ENCODE results near the gene NDUFA5. TPM values are rescaled to one million over a fixed set of nuclear protein-coding genes. Genes with fewer than 3 reads are reported as not detected.

The NDUFA5 gene
- total RNA-seq, 4 donors from 2014 or later, result 22.5 to 56.6 (median 33.5) TPM

- H3K4me1 ChIP-seq, result no peaks in the 10 kb centered on the region
- no peak overlapping the region for H3K27ac ChIP-seq
- H3K27me3 ChIP-seq, result no peaks in the 10 kb centered on the region
- TF ChIP-seq CTCF (IDR thresholded peaks at IDR 0.05) (no peak), POLR2A (IDR thresholded peaks at IDR 0.05) (no peak), EP300 (IDR thresholded peaks at IDR 0.05) (no peak)
- no peak overlapping the region for H3K4me3 ChIP-seq
- peaks cover 0 to 5% (median 0%) of the 10 kb centered on the region in 4 donors for H3K9me3 ChIP-seq
- WGBS, 2 donors, result 92% methylated on average over 1 of the region's 1 CpG
- H3K36me3 ChIP-seq, result no peaks in the 10 kb centered on the region
- DNase-seq (ENCODE audit: low spot score in 2 of 2), result no peak
Measured at GRCh38 chr7:123500878-123501489, 56.6 kb downstream of the NDUFA5 start.

GRCh38 chr7:123499211-123499970 is 58.2 kb downstream of the NDUFA5 start:
- 86% methylated on average over 8 of the region's 8 CpGs for WGBS, 2 donors

GRCh38 chr7:123498601-123499000 is 59.0 kb downstream of the NDUFA5 start:
- TF ChIP-seq POLR2A (IDR thresholded peaks at IDR 0.05) (no peak), CTCF (IDR thresholded peaks at IDR 0.05) (no peak), EP300 (IDR thresholded peaks at IDR 0.05) (no peak)

More at GRCh38 chr7:123499211-123499970, 58.2 kb downstream of the NDUFA5 start:
- H3K4me1 ChIP-seq, result peaks cover 0 to under 1% (median 0%) of the 10 kb centered on the region in 4 donors
- H3K4me3 ChIP-seq, result no peak overlapping the region
- H3K27me3 ChIP-seq, result no peaks in the 10 kb centered on the region
- no peaks in the 10 kb centered on the region for H3K9me3 ChIP-seq
- no peak overlapping the region for H3K27ac ChIP-seq
- H3K36me3 ChIP-seq, result no peaks in the 10 kb centered on the region
- TF ChIP-seq EP300 (IDR thresholded peaks at IDR 0.05), result no peak
- no peak for TF ChIP-seq CTCF (IDR thresholded peaks at IDR 0.05)
- DNase-seq (ENCODE audit: low spot score in 2 of 2), result no peak

GRCh38 chr7:123498031-123498430 is 59.6 kb downstream of the NDUFA5 start:
- Histone ChIP-seq H3K9me3 (no peaks in the 10 kb centered on the region), H3K4me1 (peaks cover 0 to 6% (median 0%) of the 10 kb centered on the region in 4 donors), H3K36me3 (no peaks in the 10 kb centered on the region), H3K27me3 (no peaks in the 10 kb centered on the region), H3K4me3 (no peak overlapping the region), H3K27ac (no peak overlapping the region)
- no peak for DNase-seq (ENCODE audit: low spot score in 2 of 2)
- no peak for TF ChIP-seq CTCF (IDR thresholded peaks at IDR 0.05)
- no peak for TF ChIP-seq POLR2A (IDR thresholded peaks at IDR 0.05)
- TF ChIP-seq EP300 (IDR thresholded peaks at IDR 0.05), result no peak
- 88 to 96% methylated on average over 1 of the region's 1 CpG for WGBS, 2 donors

More at GRCh38 chr7:123498601-123499000, 59.0 kb downstream of the NDUFA5 start:
- Histone ChIP-seq H3K4me1 (peaks cover 0 to 6% (median 0%) of the 10 kb centered on the region in 4 donors), H3K27ac (no peak overlapping the region), H3K36me3 (no peaks in the 10 kb centered on the region), H3K9me3 (no peaks in the 10 kb centered on the region), H3K4me3 (no peak overlapping the region), H3K27me3 (no peaks in the 10 kb centered on the region)
- no peak for DNase-seq (ENCODE audit: low spot score in 2 of 2)
- WGBS, 2 donors, result 55 to 60% methylated on average over 2 of the region's 2 CpGs

- peak in 1 of 2 donors; percentile 58 for DNase-seq (ENCODE audit: low spot score in 2 of 2)
- Histone ChIP-seq H3K9me3 (no peaks in the 10 kb centered on the region), H3K4me3 (no peak overlapping the region), H3K36me3 (no peaks in the 10 kb centered on the region), H3K4me1 (peaks cover 0 to 6% (median 0%) of the 10 kb centered on the region in 4 donors), H3K27ac (no peak overlapping the region), H3K27me3 (no peaks in the 10 kb centered on the region)
- TF ChIP-seq EP300 (IDR thresholded peaks at IDR 0.05) (no peak), CTCF (IDR thresholded peaks at IDR 0.05) (peak; percentile 38 to 80 (median 67)), POLR2A (IDR thresholded peaks at IDR 0.05) (no peak)
- WGBS, 2 donors, result 5 to 13% methylated on average over 3 of the region's 3 CpGs
Measured at GRCh38 chr7:123494193-123494796, 63.3 kb downstream of the NDUFA5 start.
